Neuron (in vitro differentiated cells): Measurements from ENCODE around the gene GPR132.
"Not testable (repeated sequence)": the region's sequence is repeated elsewhere in the genome, so short reads cannot be mapped to it uniquely, and the experiment has no call there.

Source experiments
- H2AFZ ChIP-seq: one replicate; pipeline ENCODE4 v1.6.1; 2013; ENCODE audit warnings: low read depth, mild to moderate bottlenecking, inconsistent platforms, low read length, moderate library complexity
- H3K27me3 ChIP-seq: one replicate; pipeline ENCODE4 v1.6.1; 2013; ENCODE audit warnings: low read length; ENCODE audit not compliant: insufficient read depth
- H3K36me3 ChIP-seq: one replicate; pipeline ENCODE4 v1.6.1; 2013; ENCODE audit warnings: low read length; ENCODE audit not compliant: insufficient read depth
- H3K4me1 ChIP-seq: one replicate; pipeline ENCODE4 v1.6.1; 2013; ENCODE audit warnings: low read length; ENCODE audit not compliant: insufficient read depth
- H3K4me3 ChIP-seq: 2 replicates; pipeline ENCODE4 v1.5.1; 2013; ENCODE audit warnings: mild to moderate bottlenecking, low read length, moderate library complexity
- H3K9me3 ChIP-seq: one replicate; pipeline ENCODE4 v1.6.1; 2013; ENCODE audit warnings: low read length

GPR132 gene

GRCh38 chr14:105046891-105047282, 18.3 kb downstream of the GPR132 start:
- Histone ChIP-seq H3K4me1 (no peaks in the 10 kb centered on the region), H3K36me3 (no peaks in the 10 kb centered on the region), H3K4me3 (no peak overlapping the region), H2AFZ (no peak overlapping the region), H3K27me3 (peaks cover 17% of the 10 kb centered on the region), H3K9me3 (no peaks in the 10 kb centered on the region)

- no peak overlapping the region for H3K4me3 ChIP-seq
- no peaks in the 10 kb centered on the region for H3K9me3 ChIP-seq
- H3K36me3 ChIP-seq, result no peaks in the 10 kb centered on the region
Measured at GRCh38 chr14:105045710-105046326, 19.4 kb downstream of the GPR132 start.

GRCh38 chr14:105043641-105044040, 21.6 kb downstream of the GPR132 start:
- Histone ChIP-seq H3K4me1 (peaks cover 6% of the 10 kb centered on the region), H3K27me3 (peaks cover 18% of the 10 kb centered on the region), H2AFZ (no peak overlapping the region), H3K4me3 (no peak overlapping the region), H3K36me3 (no peaks in the 10 kb centered on the region), H3K9me3 (no peaks in the 10 kb centered on the region)

More at GRCh38 chr14:105045710-105046326, 19.4 kb downstream of the GPR132 start:
- peaks cover 18% of the 10 kb centered on the region for H3K27me3 ChIP-seq
- H2AFZ ChIP-seq, result no peak overlapping the region
- no peaks in the 10 kb centered on the region for H3K4me1 ChIP-seq

- Histone ChIP-seq H3K4me3 (no peak overlapping the region), H2AFZ (no peak overlapping the region), H3K36me3 (no peaks in the 10 kb centered on the region), H3K9me3 (no peaks in the 10 kb centered on the region), H3K27me3 (peaks cover 18% of the 10 kb centered on the region), H3K4me1 (peaks cover 9% of the 10 kb centered on the region)
Measured at GRCh38 chr14:105042813-105043212, 22.4 kb downstream of the GPR132 start.

- no peak overlapping the region for H3K4me3 ChIP-seq
Measured at GRCh38 chr14:105041841-105042765, 23.1 kb downstream of the GPR132 start.

GRCh38 chr14:105039458-105040205, 25.6 kb downstream of the GPR132 start:
- Histone ChIP-seq H3K4me1 (peaks cover 9% of the 10 kb centered on the region), H3K4me3 (no peak overlapping the region), H3K36me3 (no peaks in the 10 kb centered on the region), H2AFZ (no peak overlapping the region), H3K27me3 (peaks cover 15% of the 10 kb centered on the region), H3K9me3 (no peaks in the 10 kb centered on the region)

More at GRCh38 chr14:105041841-105042765, 23.1 kb downstream of the GPR132 start:
- Histone ChIP-seq H2AFZ (no peak overlapping the region), H3K4me1 (peaks cover 9% of the 10 kb centered on the region), H3K36me3 (no peaks in the 10 kb centered on the region), H3K27me3 (peaks cover 17% of the 10 kb centered on the region), H3K9me3 (no peaks in the 10 kb centered on the region)

- H2AFZ ChIP-seq, H3K9me3 ChIP-seq, H3K4me3 ChIP-seq, H3K4me1 ChIP-seq, H3K36me3 ChIP-seq: not testable (repeated sequence)
- H3K27me3 ChIP-seq, result peaks cover 25% of the 10 kb centered on the region
Measured at GRCh38 chr14:105035616-105036015, 29.6 kb downstream of the GPR132 start.

- H2AFZ ChIP-seq, result no peak overlapping the region
- no peak overlapping the region for H3K4me3 ChIP-seq
- peaks cover 25% of the 10 kb centered on the region for H3K27me3 ChIP-seq
- peaks cover 8% of the 10 kb centered on the region for H3K9me3 ChIP-seq
- peaks cover 13% of the 10 kb centered on the region for H3K4me1 ChIP-seq
- H3K36me3 ChIP-seq, result no peaks in the 10 kb centered on the region
Measured at GRCh38 chr14:105034315-105035039, 30.8 kb downstream of the GPR132 start.

- peaks cover 25% of the 10 kb centered on the region for H3K27me3 ChIP-seq
- not testable (repeated sequence) for H3K9me3 ChIP-seq, H3K4me1 ChIP-seq, H3K36me3 ChIP-seq, H2AFZ ChIP-seq, H3K4me3 ChIP-seq
Measured at GRCh38 chr14:105033412-105033900, 31.8 kb downstream of the GPR132 start.

GRCh38 chr14:105032451-105032901, 32.8 kb downstream of the GPR132 start:
- H3K27me3 ChIP-seq, result peaks cover 25% of the 10 kb centered on the region
- H3K9me3 ChIP-seq, H3K4me1 ChIP-seq, H3K4me3 ChIP-seq, H2AFZ ChIP-seq, H3K36me3 ChIP-seq: not testable (repeated sequence)

GRCh38 chr14:105030836-105031396, 34.3 kb downstream of the GPR132 start:
- peaks cover 8% of the 10 kb centered on the region for H3K9me3 ChIP-seq
- no peaks in the 10 kb centered on the region for H3K36me3 ChIP-seq
- no peak overlapping the region for H2AFZ ChIP-seq
- peaks cover 25% of the 10 kb centered on the region for H3K27me3 ChIP-seq
- H3K4me1 ChIP-seq, result peaks cover 4% of the 10 kb centered on the region
- H3K4me3 ChIP-seq, result no peak overlapping the region

- Histone ChIP-seq H3K9me3 (peaks cover 8% of the 10 kb centered on the region), H3K4me1 (peaks cover 4% of the 10 kb centered on the region), H2AFZ (no peak overlapping the region), H3K36me3 (no peaks in the 10 kb centered on the region), H3K27me3 (peaks cover 25% of the 10 kb centered on the region), H3K4me3 (no peak overlapping the region)
Measured at GRCh38 chr14:105030194-105030593, 35.0 kb downstream of the GPR132 start.
